SK-N-MC (cell line): ENCODE results near the gene TSPEAR.

Source experiments
- EZH2 ChIP-seq: fragments of 200-600 bp; sonication (generic); IDR thresholded peaks from one replicate; pipeline ENCODE4 v1.6.1; 2017; ENCODE audit warnings: antibody characterized with exemption
- FOXP2 ChIP-seq: optimal IDR thresholded peaks from 2 replicates; pipeline ENCODE3; 2011; ENCODE audit warnings: mild to moderate bottlenecking, moderate library complexity; ENCODE audit not compliant: insufficient read depth; ENCODE audit errors: extremely low read length, control extremely low read depth
- POLR2AphosphoS5 ChIP-seq: IDR thresholded peaks from 2 replicates; pipeline ENCODE4 v1.6.1; 2012; ENCODE audit warnings: mild to moderate bottlenecking, low read depth, low read length, borderline replicate concordance

GRCh38 chr21:44699502-44700001 is 11.8 kb downstream of the TSPEAR start:
- TF ChIP-seq EZH2 (no peak), POLR2AphosphoS5 (no peak), FOXP2 (no peak)
